HepG2 (cell line): ENCODE measurements around the gene NOP56. TPM values are rescaled to one million over a fixed set of nuclear protein-coding genes. Genes with fewer than 3 reads are reported as not detected.
A peak's percentile ranks its signal among the peaks of the same experiment; 100 is the strongest.

ENCODE experiments used
- ATF7 ChIP-seq, 2 experiments: fragments of 450-650 bp in 1 of 2; sonication (generic) in 1 of 2; formaldehyde crosslinking in 1 of 2; IDR thresholded peaks; 2 replicates each; pipeline versions ENCODE4 v1.4.0 to v1.6.1; 2016 to 2020; ENCODE audit warnings: antibody characterized with exemption in 1 of 2, mild to moderate bottlenecking in 1 of 2, missing genetic modification reagents in 1 of 2
- BCL6 ChIP-seq: IDR thresholded peaks from 2 replicates; pipeline ENCODE4 v1.6.1; 2016; ENCODE audit warnings: missing genetic modification reagents, missing compliant biosample characterization
- BRD4 ChIP-seq: sonication (generic); formaldehyde crosslinking; IDR thresholded peaks from 2 replicates; pipeline ENCODE4 v1.4.0; 2020; ENCODE audit warnings: missing genetic modification reagents
- CHCHD3 ChIP-seq: sonication (generic); formaldehyde crosslinking; IDR thresholded peaks from 2 replicates; pipeline ENCODE4 v1.8.0; 2022; ENCODE audit warnings: mild to moderate bottlenecking, missing genetic modification reagents, moderate library complexity
- HOXD1 ChIP-seq: sonication (generic); formaldehyde crosslinking; IDR thresholded peaks from 2 replicates; pipeline ENCODE4 v1.5.0; 2020; ENCODE audit warnings: missing genetic modification reagents
- NCOA5 ChIP-seq: sonication (generic); formaldehyde crosslinking; IDR thresholded peaks from 2 replicates; pipeline ENCODE4 v1.4.0; 2020; ENCODE audit warnings: missing genetic modification reagents
- NR1H2 ChIP-seq: sonication (generic); formaldehyde crosslinking; IDR thresholded peaks from 2 replicates; pipeline ENCODE4 v1.8.1; 2022; ENCODE audit warnings: low read depth, missing genetic modification reagents, borderline replicate concordance
- PAF1 ChIP-seq: IDR thresholded peaks from 2 replicates; pipeline ENCODE4 v1.6.1; 2016; ENCODE audit warnings: missing genetic modification reagents, missing compliant biosample characterization
- PHF8 ChIP-seq: sonication (generic); formaldehyde crosslinking; IDR thresholded peaks from 2 replicates; pipeline ENCODE4 v1.5.0; 2020; ENCODE audit warnings: missing genetic modification reagents
- SNAPC4 ChIP-seq: sonication (generic); formaldehyde crosslinking; IDR thresholded peaks from 2 replicates; pipeline ENCODE4 v1.4.0; 2020; ENCODE audit warnings: mild to moderate bottlenecking, missing genetic modification reagents
- ZNF225 ChIP-seq: sonication (generic); formaldehyde crosslinking; IDR thresholded peaks from 2 replicates; pipeline ENCODE4 v1.4.0; 2020; ENCODE audit warnings: mild to moderate bottlenecking, missing genetic modification reagents
- ZNF629 ChIP-seq: sonication (generic); formaldehyde crosslinking; conservative IDR thresholded peaks from 2 replicates; pipeline ENCODE4 v1.5.0; 2020; ENCODE audit warnings: missing genetic modification reagents
- ZNF761 ChIP-seq: sonication (generic); formaldehyde crosslinking; conservative IDR thresholded peaks from 2 replicates; pipeline ENCODE4 v1.4.0; 2020; ENCODE audit warnings: mild to moderate bottlenecking, missing genetic modification reagents
- polyA plus RNA-seq, 8 experiments: library from polyadenylated mRNA; depleted of rRNA in 3 of 8; stranded (reverse) in 7 of 8; unstranded in 1 of 8; fragments of >200 nt; fragmentation: Illumina TruSeq in 4 of 8; extraction: Trizol in 4 of 8; gene quantifications; 2 replicates each; pipeline versions ENCODE4 v1.2.1 to v1.2.3, GENCODE V29; 2011 to 2016; ENCODE audit warnings: low read depth in 4 of 8, missing spikeins in 1 of 8, mixed read lengths in 1 of 8; ENCODE audit not compliant: insufficient read depth in 1 of 8
- total RNA-seq, 5 experiments: library from RNA; depleted of rRNA; stranded (reverse); fragments of >200 nt; fragmentation: Illumina TruSeq; extraction: Trizol; gene quantifications; 2 replicates each; pipeline ENCODE4 v1.2.3, GENCODE V29; 2016; ENCODE audit warnings: low read depth in 1 of 5
- TF ChIP-seq, protein P1 (sequence below): IDR thresholded peaks from 2 replicates; pipeline ENCODE4 v1.6.1; 2018; ENCODE audit warnings: missing genetic modification reagents
- TF ChIP-seq, protein P2 (sequence below), 2 experiments: sonication (generic) in 1 of 2; formaldehyde crosslinking in 1 of 2; IDR thresholded peaks; 2 replicates each; pipeline versions ENCODE4 v1.6.1 to v1.9.0; 2014 to 2022; ENCODE audit warnings: antibody characterized with exemption in 1 of 2, borderline replicate concordance in 1 of 2, inconsistent platforms in 1 of 2, low read depth in 1 of 2, missing genetic modification reagents in 1 of 2

NOP56 gene
- total and polyA plus RNA-seq, 2 of the 13 experiments (the other 11 are each of a cell fraction or from before 2014, with no cell fraction given), result 369 to 1,116 TPM

DNA sequence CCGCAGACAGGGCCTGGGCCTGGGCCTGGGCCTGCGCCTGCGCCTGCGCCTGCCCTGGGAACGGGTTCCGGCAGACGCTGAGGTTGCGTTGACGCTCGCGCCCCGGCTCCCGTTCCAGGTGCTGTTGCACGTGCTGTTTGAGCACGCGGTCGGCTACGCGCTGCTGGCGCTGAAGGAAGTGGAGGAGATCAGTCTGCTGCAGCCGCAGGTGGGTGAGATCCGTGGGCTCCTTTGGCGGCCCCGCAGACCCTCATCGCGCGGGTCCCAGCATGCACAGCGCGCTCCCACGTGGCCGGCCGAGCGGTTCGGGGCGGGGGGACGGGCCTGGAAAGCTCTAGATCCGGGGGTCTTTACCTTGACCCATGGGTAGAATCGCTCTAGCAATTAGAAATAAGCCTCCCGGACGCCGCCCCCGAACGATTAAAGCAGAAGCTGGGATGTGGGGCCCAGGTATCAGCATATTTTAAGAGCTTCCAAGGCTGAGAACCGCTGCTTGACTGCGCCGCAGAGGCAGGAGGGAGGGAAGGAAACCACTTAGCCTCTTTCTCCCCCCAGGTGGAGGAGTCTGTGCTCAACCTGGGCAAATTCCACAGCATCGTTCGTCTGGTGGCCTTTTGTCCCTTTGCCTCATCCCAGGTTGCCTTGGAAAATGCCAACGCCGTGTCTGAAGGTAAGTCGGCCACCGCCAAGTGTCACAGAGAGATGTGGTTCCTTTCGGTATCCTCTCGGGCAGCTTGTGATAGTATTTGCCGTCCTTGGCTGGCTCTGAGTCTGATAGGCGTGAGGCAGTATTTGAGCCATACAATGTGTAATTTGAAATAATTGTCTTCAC is 508 bp downstream of the NOP56 start (continued):
- TF ChIP-seq SNAPC4 (CRISPR knock-in tag) (no peak), PHF8 (CRISPR knock-in tag) (peak; percentile 70), HOXD1 (CRISPR knock-in tag) (0 out of 2 replicates have a peak, but pooled peaks have one; percentile 5), ZNF629 (no peak), BCL6 (CRISPR knock-in tag) (no peak; the same call in 1 of the 2 replicates), PAF1 (no peak), BRD4 (CRISPR knock-in tag) (peak; percentile 46; the same call in 1 of the 2 replicates), NCOA5 (CRISPR knock-in tag) (no peak), CHCHD3 (CRISPR knock-in tag) (0 out of 2 replicates have a peak, but pooled peaks have one; percentile 57), ZNF225 (CRISPR knock-in tag) (peak; percentile 91; the same call in 1 of the 2 replicates), ZNF761 (CRISPR knock-in tag) (peak; percentile 94; the same call in 1 of the 2 replicates), NR1H2 (no peak), ATF7 (IDR thresholded peaks at IDR 0.05) (no peak), ATF7 (CRISPR knock-in tag; IDR thresholded peaks at IDR 0.05) (peak; percentile 85; the same call in 1 of the 2 replicates)
- TF ChIP-seq, protein P1, sequence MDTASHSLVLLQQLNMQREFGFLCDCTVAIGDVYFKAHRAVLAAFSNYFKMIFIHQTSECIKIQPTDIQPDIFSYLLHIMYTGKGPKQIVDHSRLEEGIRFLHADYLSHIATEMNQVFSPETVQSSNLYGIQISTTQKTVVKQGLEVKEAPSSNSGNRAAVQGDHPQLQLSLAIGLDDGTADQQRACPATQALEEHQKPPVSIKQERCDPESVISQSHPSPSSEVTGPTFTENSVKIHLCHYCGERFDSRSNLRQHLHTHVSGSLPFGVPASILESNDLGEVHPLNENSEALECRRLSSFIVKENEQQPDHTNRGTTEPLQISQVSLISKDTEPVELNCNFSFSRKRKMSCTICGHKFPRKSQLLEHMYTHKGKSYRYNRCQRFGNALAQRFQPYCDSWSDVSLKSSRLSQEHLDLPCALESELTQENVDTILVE (CRISPR knock-in tag), result no peak
- TF ChIP-seq, protein P2, sequence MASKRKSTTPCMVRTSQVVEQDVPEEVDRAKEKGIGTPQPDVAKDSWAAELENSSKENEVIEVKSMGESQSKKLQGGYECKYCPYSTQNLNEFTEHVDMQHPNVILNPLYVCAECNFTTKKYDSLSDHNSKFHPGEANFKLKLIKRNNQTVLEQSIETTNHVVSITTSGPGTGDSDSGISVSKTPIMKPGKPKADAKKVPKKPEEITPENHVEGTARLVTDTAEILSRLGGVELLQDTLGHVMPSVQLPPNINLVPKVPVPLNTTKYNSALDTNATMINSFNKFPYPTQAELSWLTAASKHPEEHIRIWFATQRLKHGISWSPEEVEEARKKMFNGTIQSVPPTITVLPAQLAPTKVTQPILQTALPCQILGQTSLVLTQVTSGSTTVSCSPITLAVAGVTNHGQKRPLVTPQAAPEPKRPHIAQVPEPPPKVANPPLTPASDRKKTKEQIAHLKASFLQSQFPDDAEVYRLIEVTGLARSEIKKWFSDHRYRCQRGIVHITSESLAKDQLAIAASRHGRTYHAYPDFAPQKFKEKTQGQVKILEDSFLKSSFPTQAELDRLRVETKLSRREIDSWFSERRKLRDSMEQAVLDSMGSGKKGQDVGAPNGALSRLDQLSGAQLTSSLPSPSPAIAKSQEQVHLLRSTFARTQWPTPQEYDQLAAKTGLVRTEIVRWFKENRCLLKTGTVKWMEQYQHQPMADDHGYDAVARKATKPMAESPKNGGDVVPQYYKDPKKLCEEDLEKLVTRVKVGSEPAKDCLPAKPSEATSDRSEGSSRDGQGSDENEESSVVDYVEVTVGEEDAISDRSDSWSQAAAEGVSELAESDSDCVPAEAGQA (IDR thresholded peaks at IDR 0.05; ENCODE audit: low read depth), result no peak
- TF ChIP-seq, protein P2 (CRISPR knock-in tag; IDR thresholded peaks at IDR 0.05; ENCODE audit: borderline replicate concordance), result peak; percentile 84; the same call in 1 of the 2 replicates
